HG02884 (cell line): ENCODE results near the gene CCDC154.
"Not testable (repeated sequence)": the region's sequence is repeated elsewhere in the genome, so short reads cannot be mapped to it uniquely, and the experiment has no call there.

Experiments
- ATAC-seq: cut with Tn5 transposase; IDR thresholded peaks from one replicate; pipeline ENCODE4 v1.9.1; 2021; ENCODE audit warnings: mild to moderate bottlenecking, moderate library complexity; ENCODE audit not compliant: unreplicated experiment

CCDC154 gene

GRCh38 chr16:1443980-1444729 lies at the start of gene CCDC154:
CCDC154 (minus strand) TSS chr16:1444556; CDS start chr16:1444322, 234 bp downstream.
- ATAC-seq, result no peak

GRCh38 chr16:1493746-1494094 lies 49.4 kb upstream of the CCDC154 start:
- no peak for ATAC-seq

GRCh38 chr16:1492923-1493745 lies 48.8 kb upstream of the CCDC154 start, which contains the start of gene TELO2:
TELO2 (plus strand) TSS chr16:1493360; CDS start chr16:1494282, 922 bp downstream.
- no peak for ATAC-seq

- no peak for ATAC-seq
These were observed 47.9 kb upstream of the CCDC154 start for GRCh38 chr16:1492082-1492922.

- no peak for ATAC-seq
These were observed 47.0 kb upstream of the CCDC154 start for GRCh38 chr16:1491327-1491726.

GRCh38 chr16:1489077-1489476 lies 44.7 kb upstream of the CCDC154 start:
- ATAC-seq, result no peak

- ATAC-seq, result no peak
These were observed 44.3 kb upstream of the CCDC154 start, which contains the start of gene PTX4 for GRCh38 chr16:1488619-1489018. PTX4 (minus strand) TSS chr16:1488944; CDS start chr16:1488909, 35 bp downstream.

GRCh38 chr16:1488054-1488601 lies 43.8 kb upstream of the CCDC154 start:
- no peak for ATAC-seq

GRCh38 chr16:1487395-1488053 lies 43.2 kb upstream of the CCDC154 start:
- no peak for ATAC-seq

GRCh38 chr16:1486551-1487390 lies 42.4 kb upstream of the CCDC154 start:
- ATAC-seq, result no peak

- no peak for ATAC-seq
These were observed 41.6 kb upstream of the CCDC154 start for GRCh38 chr16:1485847-1486496.

- ATAC-seq, result no peak
These were observed 37.8 kb upstream of the CCDC154 start for GRCh38 chr16:1481906-1482835.

- not testable (repeated sequence) for ATAC-seq
These were observed 34.6 kb upstream of the CCDC154 start for GRCh38 chr16:1478937-1479336.

GRCh38 chr16:1477033-1477432 lies 32.7 kb upstream of the CCDC154 start:
- no peak for ATAC-seq

GRCh38 chr16:1475552-1476114 lies 31.3 kb upstream of the CCDC154 start:
- no peak for ATAC-seq

GRCh38 chr16:1474796-1475551 lies 30.6 kb upstream of the CCDC154 start, which contains the start of gene CLCN7:
CLCN7 (minus strand) TSS chr16:1475028; CDS start chr16:1474974, 54 bp downstream.
- peak; percentile 75 for ATAC-seq
